Rectal smooth muscle tissue (tissue), 1 donor: ENCODE data around the gene MEP1A.
"Not testable (repeated sequence)": the region's sequence is repeated elsewhere in the genome, so short reads cannot be mapped to it uniquely, and the experiment has no call there.

ENCODE experiments used
- H3K27ac ChIP-seq: one replicate; pipeline ENCODE4 v1.7.0; 2013; ENCODE audit warnings: low read depth, low read length, inconsistent platforms
- H3K27me3 ChIP-seq: one replicate; pipeline ENCODE4 v1.7.0; 2013; ENCODE audit warnings: low read length; ENCODE audit not compliant: control insufficient read depth, insufficient read depth
- H3K36me3 ChIP-seq: one replicate; pipeline ENCODE4 v1.7.0; 2013; ENCODE audit warnings: low read length; ENCODE audit not compliant: control insufficient read depth, insufficient read depth
- H3K4me1 ChIP-seq: one replicate; pipeline ENCODE4 v1.7.0; 2013; ENCODE audit warnings: low read length; ENCODE audit not compliant: control insufficient read depth, insufficient read depth
- H3K4me3 ChIP-seq: one replicate; pipeline ENCODE4 v1.7.0; 2013; ENCODE audit warnings: low read length
- H3K9ac ChIP-seq: one replicate; pipeline ENCODE4 v1.7.0; 2013; ENCODE audit warnings: low read length

The MEP1A gene

GRCh38 chr6:46760925-46761324 lies 32.3 kb upstream of the MEP1A start:
- no peak overlapping the region for H3K9ac ChIP-seq
- no peak overlapping the region for H3K4me3 ChIP-seq
- no peak overlapping the region for H3K27ac ChIP-seq
- H3K27me3 ChIP-seq, result no peaks in the 10 kb centered on the region
- H3K36me3 ChIP-seq, result no peaks in the 10 kb centered on the region
- H3K4me1 ChIP-seq, result no peaks in the 10 kb centered on the region

GRCh38 chr6:46763466-46763865 lies 29.7 kb upstream of the MEP1A start:
- no peaks in the 10 kb centered on the region for H3K36me3 ChIP-seq
- no peaks in the 10 kb centered on the region for H3K4me1 ChIP-seq
- H3K27me3 ChIP-seq, result no peaks in the 10 kb centered on the region
- no peak overlapping the region for H3K27ac ChIP-seq
- no peak overlapping the region for H3K4me3 ChIP-seq
- no peak overlapping the region for H3K9ac ChIP-seq

GRCh38 chr6:46764280-46764679 lies 28.9 kb upstream of the MEP1A start:
- not testable (repeated sequence) for H3K27me3 ChIP-seq, H3K36me3 ChIP-seq, H3K4me3 ChIP-seq, H3K9ac ChIP-seq, H3K27ac ChIP-seq, H3K4me1 ChIP-seq

GRCh38 chr6:46764961-46765360 lies 28.2 kb upstream of the MEP1A start:
- Histone ChIP-seq H3K4me3 (no peak overlapping the region), H3K27me3 (no peaks in the 10 kb centered on the region)

GRCh38 chr6:46772016-46772415 lies 21.2 kb upstream of the MEP1A start:
- Histone ChIP-seq H3K4me1 (no peaks in the 10 kb centered on the region), H3K27ac (no peak overlapping the region), H3K4me3 (no peak overlapping the region), H3K9ac (no peak overlapping the region), H3K27me3 (no peaks in the 10 kb centered on the region), H3K36me3 (no peaks in the 10 kb centered on the region)

More at GRCh38 chr6:46764961-46765360, 28.2 kb upstream of the MEP1A start:
- H3K27ac ChIP-seq, result no peak overlapping the region
- no peaks in the 10 kb centered on the region for H3K4me1 ChIP-seq
- no peak overlapping the region for H3K9ac ChIP-seq
- H3K36me3 ChIP-seq, result no peaks in the 10 kb centered on the region

GRCh38 chr6:46772762-46773161 lies 20.4 kb upstream of the MEP1A start:
- H3K27ac ChIP-seq, result no peak overlapping the region
- no peak overlapping the region for H3K9ac ChIP-seq
- H3K4me3 ChIP-seq, result no peak overlapping the region
- H3K4me1 ChIP-seq, result no peaks in the 10 kb centered on the region
- no peaks in the 10 kb centered on the region for H3K27me3 ChIP-seq
- no peaks in the 10 kb centered on the region for H3K36me3 ChIP-seq

- H3K9ac ChIP-seq, result no peak overlapping the region
- H3K27ac ChIP-seq, result no peak overlapping the region
- H3K36me3 ChIP-seq, result no peaks in the 10 kb centered on the region
Observed at GRCh38 chr6:46773201-46773855, 19.9 kb upstream of the MEP1A start.

GRCh38 chr6:46774736-46775135 lies 18.5 kb upstream of the MEP1A start:
- not testable (repeated sequence) for H3K4me1 ChIP-seq, H3K36me3 ChIP-seq, H3K27ac ChIP-seq, H3K27me3 ChIP-seq, H3K4me3 ChIP-seq, H3K9ac ChIP-seq

More at GRCh38 chr6:46773201-46773855, 19.9 kb upstream of the MEP1A start:
- Histone ChIP-seq H3K4me1 (no peaks in the 10 kb centered on the region), H3K27me3 (no peaks in the 10 kb centered on the region), H3K4me3 (no peak overlapping the region)

- no peak overlapping the region for H3K9ac ChIP-seq
- H3K27ac ChIP-seq, result no peak overlapping the region
- H3K27me3 ChIP-seq, result no peaks in the 10 kb centered on the region
- no peaks in the 10 kb centered on the region for H3K4me1 ChIP-seq
- H3K36me3 ChIP-seq, result no peaks in the 10 kb centered on the region
- no peak overlapping the region for H3K4me3 ChIP-seq
Observed at GRCh38 chr6:46776070-46776712, 17.0 kb upstream of the MEP1A start.

- H3K27me3 ChIP-seq, result no peaks in the 10 kb centered on the region
- H3K27ac ChIP-seq, result no peak overlapping the region
- no peak overlapping the region for H3K9ac ChIP-seq
- H3K4me1 ChIP-seq, result no peaks in the 10 kb centered on the region
- H3K36me3 ChIP-seq, result no peaks in the 10 kb centered on the region
- H3K4me3 ChIP-seq, result no peak overlapping the region
Observed at GRCh38 chr6:46777476-46778346, 15.5 kb upstream of the MEP1A start.

- H3K27ac ChIP-seq, result no peak overlapping the region
- no peak overlapping the region for H3K4me3 ChIP-seq
- H3K4me1 ChIP-seq, result no peaks in the 10 kb centered on the region
Observed at GRCh38 chr6:46781478-46782378, 11.5 kb upstream of the MEP1A start.

GRCh38 chr6:46784535-46784934 lies 8.7 kb upstream of the MEP1A start:
- Histone ChIP-seq H3K27me3 (no peaks in the 10 kb centered on the region), H3K9ac (no peak overlapping the region), H3K27ac (no peak overlapping the region), H3K36me3 (no peaks in the 10 kb centered on the region), H3K4me1 (no peaks in the 10 kb centered on the region), H3K4me3 (no peak overlapping the region)

More at GRCh38 chr6:46781478-46782378, 11.5 kb upstream of the MEP1A start:
- Histone ChIP-seq H3K36me3 (no peaks in the 10 kb centered on the region), H3K9ac (no peak overlapping the region), H3K27me3 (no peaks in the 10 kb centered on the region)
